Effector memory CD4-positive, alpha-beta T cell (primary cell): ENCODE data around the gene F13A1.

Source experiments
- DNase-seq, 3 donors: peaks; one replicate each; pipeline ENCODE4 v3.0.0-alpha.2; 2020
- H3K27ac ChIP-seq: 2 replicates; pipeline ENCODE4 v1.7.0; 2013; ENCODE audit warnings: mild to moderate bottlenecking, low read length, moderate library complexity; ENCODE audit not compliant: insufficient read depth, poor library complexity, severe bottlenecking
- H3K27me3 ChIP-seq: replicated peaks from 2 replicates; pipeline ENCODE4 v1.7.0; 2013; ENCODE audit warnings: mild to moderate bottlenecking, low read length; ENCODE audit not compliant: insufficient read depth, control insufficient read depth, poor library complexity, severe bottlenecking
- H3K36me3 ChIP-seq: 2 replicates; pipeline ENCODE4 v1.7.0; 2013; ENCODE audit warnings: mild to moderate bottlenecking, low read length, moderate library complexity; ENCODE audit not compliant: control insufficient read depth, insufficient read depth
- H3K4me1 ChIP-seq: 2 replicates; pipeline ENCODE4 v1.7.0; 2013; ENCODE audit warnings: low read length, mild to moderate bottlenecking; ENCODE audit not compliant: control insufficient read depth, insufficient read depth, poor library complexity, severe bottlenecking
- H3K4me3 ChIP-seq: 2 replicates; pipeline ENCODE4 v1.7.0; 2013; ENCODE audit warnings: low read length, low read depth, mild to moderate bottlenecking; ENCODE audit not compliant: insufficient read depth, poor library complexity, severe bottlenecking
- H3K9me3 ChIP-seq: 2 replicates; pipeline ENCODE4 v1.7.0; 2013; ENCODE audit warnings: mild to moderate bottlenecking, low read length, moderate library complexity; ENCODE audit not compliant: control insufficient read depth

F13A1 gene

GRCh38 chr6:6148192-6148815 lies 172.2 kb downstream of the F13A1 start:
- no peaks in the 10 kb centered on the region for H3K9me3 ChIP-seq
- H3K27me3 ChIP-seq: no peaks in the 10 kb centered on the region
- H3K27ac ChIP-seq: no peak overlapping the region
- no peak overlapping the region for H3K4me3 ChIP-seq
- no peaks in the 10 kb centered on the region for H3K4me1 ChIP-seq
- no peaks in the 10 kb centered on the region for H3K36me3 ChIP-seq
- DNase-seq: no peak

- Histone ChIP-seq H3K36me3 (no peaks in the 10 kb centered on the region), H3K4me1 (no peaks in the 10 kb centered on the region), H3K9me3 (no peaks in the 10 kb centered on the region), H3K27ac (no peak overlapping the region), H3K27me3 (no peaks in the 10 kb centered on the region), H3K4me3 (no peak overlapping the region)
- DNase-seq: no peak
These were observed 188.9 kb downstream of the F13A1 start for GRCh38 chr6:6131492-6132109.

- H3K4me3 ChIP-seq: no peak overlapping the region
- H3K9me3 ChIP-seq: no peaks in the 10 kb centered on the region
- no peak overlapping the region for H3K27ac ChIP-seq
- no peaks in the 10 kb centered on the region for H3K4me1 ChIP-seq
- DNase-seq: no peak
- no peaks in the 10 kb centered on the region for H3K36me3 ChIP-seq
- H3K27me3 ChIP-seq: no peaks in the 10 kb centered on the region
These were observed 195.0 kb downstream of the F13A1 start for GRCh38 chr6:6125495-6125894.

GRCh38 chr6:6123803-6124202 lies 196.7 kb downstream of the F13A1 start:
- no peaks in the 10 kb centered on the region for H3K27me3 ChIP-seq
- no peak overlapping the region for H3K27ac ChIP-seq

GRCh38 chr6:6121943-6122342 lies 198.5 kb downstream of the F13A1 start:
- Histone ChIP-seq H3K4me3 (no peak overlapping the region), H3K27me3 (no peaks in the 10 kb centered on the region), H3K36me3 (no peaks in the 10 kb centered on the region), H3K9me3 (no peaks in the 10 kb centered on the region), H3K4me1 (no peaks in the 10 kb centered on the region), H3K27ac (no peak overlapping the region)
- DNase-seq: no peak

More at GRCh38 chr6:6123803-6124202, 196.7 kb downstream of the F13A1 start:
- H3K4me3 ChIP-seq: no peak overlapping the region
- H3K9me3 ChIP-seq: no peaks in the 10 kb centered on the region
- no peaks in the 10 kb centered on the region for H3K4me1 ChIP-seq
- no peaks in the 10 kb centered on the region for H3K36me3 ChIP-seq
- DNase-seq: no peak

- no peak for DNase-seq
- H3K27me3 ChIP-seq: no peaks in the 10 kb centered on the region
These were observed 214.9 kb downstream of the F13A1 start for GRCh38 chr6:6105472-6106036.

More at GRCh38 chr6:6105472-6106036, 214.9 kb downstream of the F13A1 start:
- no peaks in the 10 kb centered on the region for H3K9me3 ChIP-seq
- no peak overlapping the region for H3K4me3 ChIP-seq
- H3K36me3 ChIP-seq: no peaks in the 10 kb centered on the region
- H3K27ac ChIP-seq: no peak overlapping the region
- no peaks in the 10 kb centered on the region for H3K4me1 ChIP-seq
